ENCODE measurements around the gene ANKRD66.

The ANKRD66 gene

DNA sequence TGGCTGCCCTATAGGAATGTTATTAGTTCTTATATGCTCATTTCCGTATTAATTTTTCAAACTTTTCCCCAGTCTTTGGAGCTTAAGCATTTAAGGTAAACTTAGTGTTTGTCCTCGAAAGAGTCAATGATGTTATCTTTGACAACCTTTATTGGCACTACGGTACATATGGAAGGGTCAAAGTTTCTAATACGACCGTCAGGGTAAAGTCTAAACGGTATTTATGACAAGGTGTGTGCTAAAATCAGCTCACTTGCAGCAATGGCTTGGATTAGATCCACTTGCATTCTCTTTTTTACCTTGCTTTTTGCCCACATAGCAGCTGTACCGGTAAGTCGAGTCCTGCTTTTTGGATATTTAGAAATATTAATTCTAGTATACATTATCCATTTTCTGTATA, 46.4 kb downstream of the ANKRD66 start, which contains the start of gene MEP1A:
Gene MEP1A, plus strand, starts transcription at position 252 of the 400 bp plus-strand sequence. Its CDS starts 10 bp downstream, at position 262.
- TF ChIP-seq ZNF114 (tag by site-specific recombination; IDR thresholded peaks at IDR 0.05) (no peak), ZNF350 (tag by site-specific recombination; IDR thresholded peaks at IDR 0.05) (no peak), ZNF785 (tag by site-specific recombination; IDR thresholded peaks at IDR 0.05) (no peak), ZNF658 (tag by site-specific recombination; IDR thresholded peaks at IDR 0.05) (no peak), SP7 (tag by site-specific recombination; IDR thresholded peaks at IDR 0.05) (no peak), ZNF621 (tag by site-specific recombination; IDR thresholded peaks at IDR 0.05) (no peak), MYNN (tag by site-specific recombination; IDR thresholded peaks at IDR 0.05; ENCODE audit: borderline replicate concordance) (no peak), KLF8 (tag by site-specific recombination; IDR thresholded peaks at IDR 0.05) (no peak), ZNF174 (tag by site-specific recombination; IDR thresholded peaks at IDR 0.05) (no peak), ZNF514 (tag by site-specific recombination; IDR thresholded peaks at IDR 0.05) (no peak), ZNF211 (tag by site-specific recombination; IDR thresholded peaks at IDR 0.05; ENCODE audit: low read depth) (no peak), KLF7 (tag by site-specific recombination; IDR thresholded peaks at IDR 0.05; ENCODE audit: borderline replicate concordance) (no peak), ZNF624 (tag by site-specific recombination; IDR thresholded peaks at IDR 0.05) (no peak), ZNF544 (tag by site-specific recombination; IDR thresholded peaks at IDR 0.05) (no peak), ZNF571 (tag by site-specific recombination; IDR thresholded peaks at IDR 0.05) (no peak), ZNF223 (tag by site-specific recombination; IDR thresholded peaks at IDR 0.05) (no peak)
- TF ChIP-seq, protein P1, sequence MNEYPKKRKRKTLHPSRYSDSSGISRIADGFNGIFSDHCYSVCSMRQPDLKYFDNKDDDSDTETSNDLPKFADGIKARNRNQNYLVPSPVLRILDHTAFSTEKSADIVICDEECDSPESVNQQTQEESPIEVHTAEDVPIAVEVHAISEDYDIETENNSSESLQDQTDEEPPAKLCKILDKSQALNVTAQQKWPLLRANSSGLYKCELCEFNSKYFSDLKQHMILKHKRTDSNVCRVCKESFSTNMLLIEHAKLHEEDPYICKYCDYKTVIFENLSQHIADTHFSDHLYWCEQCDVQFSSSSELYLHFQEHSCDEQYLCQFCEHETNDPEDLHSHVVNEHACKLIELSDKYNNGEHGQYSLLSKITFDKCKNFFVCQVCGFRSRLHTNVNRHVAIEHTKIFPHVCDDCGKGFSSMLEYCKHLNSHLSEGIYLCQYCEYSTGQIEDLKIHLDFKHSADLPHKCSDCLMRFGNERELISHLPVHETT (tag by site-specific recombination; IDR thresholded peaks at IDR 0.05), result no peak
- TF ChIP-seq, protein P2, sequence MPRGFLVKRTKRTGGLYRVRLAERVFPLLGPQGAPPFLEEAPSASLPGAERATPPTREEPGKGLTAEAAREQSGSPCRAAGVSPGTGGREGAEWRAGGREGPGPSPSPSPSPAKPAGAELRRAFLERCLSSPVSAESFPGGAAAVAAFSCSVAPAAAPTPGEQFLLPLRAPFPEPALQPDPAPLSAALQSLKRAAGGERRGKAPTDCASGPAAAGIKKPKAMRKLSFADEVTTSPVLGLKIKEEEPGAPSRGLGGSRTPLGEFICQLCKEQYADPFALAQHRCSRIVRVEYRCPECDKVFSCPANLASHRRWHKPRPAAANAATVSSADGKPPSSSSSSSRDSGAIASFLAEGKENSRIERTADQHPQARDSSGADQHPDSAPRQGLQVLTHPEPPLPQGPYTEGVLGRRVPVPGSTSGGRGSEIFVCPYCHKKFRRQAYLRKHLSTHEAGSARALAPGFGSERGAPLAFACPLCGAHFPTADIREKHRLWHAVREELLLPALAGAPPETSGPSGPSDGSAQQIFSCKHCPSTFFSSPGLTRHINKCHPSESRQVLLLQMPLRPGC (tag by site-specific recombination; IDR thresholded peaks at IDR 0.05), result no peak
- POLR2A ChIA-PET, result no interaction called here

DNA sequence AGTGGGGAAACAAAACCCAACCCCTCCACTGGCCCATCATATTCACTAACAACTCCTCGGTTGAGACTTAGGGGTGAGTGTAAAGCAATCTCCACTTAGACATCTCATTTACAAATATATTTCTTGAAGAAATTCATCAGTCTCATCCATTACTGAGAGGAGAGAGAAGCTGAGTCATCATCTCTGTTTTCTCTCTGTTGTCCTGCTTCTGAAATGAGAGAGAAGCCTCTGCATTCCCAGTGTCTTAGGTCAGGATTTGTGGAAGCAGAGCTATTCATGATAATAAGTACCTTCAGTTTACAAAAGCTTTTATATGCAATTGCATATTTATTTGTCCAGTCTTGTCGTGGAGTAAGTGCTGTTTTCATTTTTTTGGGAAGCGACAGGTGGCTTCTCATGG, 47.3 kb downstream of the ANKRD66 start:
- CTCF ChIA-PET, result interaction anchor here (1.4 kb wide), 1 partner anchor 17 kb away, joined by 4 read pairs; no protein-coding TSS in a partner anchor
- no peaks in the 10 kb centered on the region for H3K9me3 ChIP-seq (ENCODE audit: control insufficient read depth, insufficient read depth, low read depth, low read length)
- TF ChIP-seq, protein P3, sequence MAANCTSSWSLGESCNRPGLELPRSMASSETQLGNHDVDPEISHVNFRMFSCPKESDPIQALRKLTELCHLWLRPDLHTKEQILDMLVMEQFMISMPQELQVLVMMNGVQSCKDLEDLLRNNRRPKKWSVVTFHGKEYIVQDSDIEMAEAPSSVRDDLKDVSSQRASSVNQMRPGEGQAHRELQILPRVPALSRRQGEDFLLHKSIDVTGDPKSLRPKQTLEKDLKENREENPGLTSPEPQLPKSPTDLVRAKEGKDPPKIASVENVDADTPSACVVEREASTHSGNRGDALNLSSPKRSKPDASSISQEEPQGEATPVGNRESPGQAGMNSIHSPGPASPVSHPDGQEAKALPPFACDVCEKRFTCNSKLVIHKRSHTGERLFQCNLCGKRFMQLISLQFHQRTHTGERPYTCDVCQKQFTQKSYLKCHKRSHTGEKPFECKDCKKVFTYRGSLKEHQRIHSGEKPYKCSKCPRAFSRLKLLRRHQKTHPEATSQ (tag by site-specific recombination; IDR thresholded peaks at IDR 0.05), result no peak
- TF ChIP-seq ZNF585B (tag by site-specific recombination; IDR thresholded peaks at IDR 0.05) (no peak), SCRT2 (tag by site-specific recombination; IDR thresholded peaks at IDR 0.05) (peak; percentile 89)
- H3K4me1 ChIP-seq (ENCODE audit: control insufficient read depth, insufficient read depth, low read length), result no peaks in the 10 kb centered on the region
- no peak overlapping the region for H3K4me3 ChIP-seq (ENCODE audit: low read depth, low read length)
- no peaks in the 10 kb centered on the region for H3K36me3 ChIP-seq (ENCODE audit: control insufficient read depth in 2 of 2, insufficient read depth in 1 of 2, low read length in 2 of 2)
- POLR2A ChIA-PET, result interaction anchor here (1.0 kb wide), 1 partner anchor 22 kb away, joined by 9 read pairs; no protein-coding TSS in a partner anchor
- H3K27ac ChIP-seq (ENCODE audit: extremely low read depth, low read depth, low read length), result no peak overlapping the region

More for the DNA sequence above, 46.4 kb downstream of the ANKRD66 start, which contains the start of gene MEP1A:
- CTCF ChIA-PET, result interaction anchor here (0.6 to 1.4 kb wide), 3 partner anchors 16 to 1063 kb away, joined by 3 to 4 read pairs (median 3); no protein-coding TSS in a partner anchor
- Histone ChIP-seq H3K9me3 (ENCODE audit: control insufficient read depth, insufficient read depth, low read depth, low read length) (no peaks in the 10 kb centered on the region), H3K36me3 (ENCODE audit: control insufficient read depth in 2 of 2, insufficient read depth in 1 of 2, low read length in 2 of 2) (no peaks in the 10 kb centered on the region), H3K4me3 (ENCODE audit: low read depth, low read length) (no peak within 1 kb of the TSS), H3K4me1 (ENCODE audit: control insufficient read depth, insufficient read depth, low read length) (no peaks in the 10 kb centered on the region), H3K27ac (ENCODE audit: extremely low read depth, low read depth, low read length) (no peak within 1 kb of the TSS)
